GM23338 (cell line): ENCODE data around the gene CBX5. TPM values are rescaled to one million over a fixed set of nuclear protein-coding genes. Genes with fewer than 3 reads are reported as not detected.
"Not testable (repeated sequence)": the region's sequence is repeated elsewhere in the genome, so short reads cannot be mapped to it uniquely, and the experiment has no call there.

Experiments used
- ATAC-seq: fragments of 200-7000 bp; cut with Tn5 transposase; 3 replicates; pipeline ENCODE4 v1.9.1; 2020
- DNase-seq: peaks from one replicate; pipeline ENCODE4 v3.0.0-alpha.2; 2015; ENCODE audit warnings: low spot score
- H2AFZ ChIP-seq: fragments of 200-600 bp; sonication (generic); 2 replicates; pipeline ENCODE4 v1.8.0; 2016; ENCODE audit warnings: antibody characterized with exemption, mild to moderate bottlenecking, moderate library complexity
- H3F3A ChIP-seq: fragments of 200-600 bp; sonication (generic); replicated peaks from 2 replicates; pipeline ENCODE4 v1.8.0; 2017; ENCODE audit warnings: antibody characterized with exemption, mixed run types, low read depth
- H3K27ac ChIP-seq: fragments of 200-600 bp; sonication (generic); 2 replicates; pipeline ENCODE4 v1.6.1; 2016; ENCODE audit warnings: low read depth
- H3K27me3 ChIP-seq: fragments of 200-600 bp; sonication (generic); 2 replicates; pipeline ENCODE4 v1.8.0; 2016; ENCODE audit warnings: mild to moderate bottlenecking, mixed run types, moderate library complexity; ENCODE audit not compliant: insufficient read depth
- H3K36me3 ChIP-seq: fragments of 200-600 bp; sonication (generic); 2 replicates; pipeline ENCODE4 v1.8.0; 2016; ENCODE audit warnings: mild to moderate bottlenecking; ENCODE audit not compliant: insufficient read depth
- H3K4me1 ChIP-seq: fragments of 200-600 bp; sonication (generic); 2 replicates; pipeline ENCODE4 v1.8.0; 2016; ENCODE audit warnings: mild to moderate bottlenecking, moderate library complexity; ENCODE audit not compliant: insufficient read depth
- H3K4me2 ChIP-seq: fragments of 200-600 bp; sonication (generic); 2 replicates; pipeline ENCODE4 v1.7.1; 2017; ENCODE audit warnings: mixed run types
- H3K4me3 ChIP-seq: fragments of 200-600 bp; sonication (generic); 2 replicates; pipeline ENCODE4 v1.6.1; 2016; ENCODE audit warnings: mixed run types
- H3K79me2 ChIP-seq: fragments of 200-600 bp; sonication (generic); replicated peaks from 2 replicates; pipeline ENCODE4 v1.8.0; 2017; ENCODE audit warnings: mild to moderate bottlenecking; ENCODE audit not compliant: insufficient read depth
- H3K9me2 ChIP-seq: fragments of 200-600 bp; sonication (generic); 2 replicates; pipeline ENCODE4 v1.8.0; 2017; ENCODE audit not compliant: insufficient read depth
- H4K20me1 ChIP-seq: fragments of 200-600 bp; sonication (generic); replicated peaks from 2 replicates; pipeline ENCODE4 v1.8.0; 2017; ENCODE audit warnings: mild to moderate bottlenecking; ENCODE audit not compliant: insufficient read depth
- H3K27ac Mint-ChIP-seq: 2 replicates; pipeline ENCODE4 v1.8.0; 2020; ENCODE audit warnings: inconsistent platforms, mild to moderate bottlenecking, moderate library complexity, mixed read lengths
- H3K27me3 Mint-ChIP-seq: 3 replicates; pipeline ENCODE4 v1.8.0; 2022; ENCODE audit warnings: low read depth, mild to moderate bottlenecking, moderate library complexity, mixed read lengths, inconsistent platforms; ENCODE audit not compliant: insufficient read depth, poor library complexity
- H3K36me3 Mint-ChIP-seq: 3 replicates; pipeline ENCODE4 v1.8.0; 2021; ENCODE audit warnings: low read depth, mild to moderate bottlenecking, inconsistent platforms, moderate library complexity, mixed read lengths
- H3K4me1 Mint-ChIP-seq: 3 replicates; pipeline ENCODE4 v1.8.0; 2020; ENCODE audit warnings: mild to moderate bottlenecking, inconsistent platforms, mixed read lengths
- H3K4me3 Mint-ChIP-seq: 3 replicates; pipeline ENCODE4 v1.8.0; 2021; ENCODE audit warnings: moderate library complexity, mild to moderate bottlenecking, inconsistent platforms, mixed read lengths
- H3K9me3 Mint-ChIP-seq: 3 replicates; pipeline ENCODE4 v1.8.0; 2020; ENCODE audit warnings: moderate library complexity, mild to moderate bottlenecking, inconsistent platforms, mixed read lengths
- CREB1 ChIP-seq: fragments of 250-450 bp; sonication (Bioruptor Pico); IDR thresholded peaks from 2 replicates; pipeline ENCODE4 v1.5.0; 2020; ENCODE audit warnings: low read depth, mild to moderate bottlenecking, moderate library complexity
- CTCF ChIP-seq, 2 experiments: fragments of 200-600 bp in 1 of 2; sonication (generic) in 1 of 2; conservative IDR thresholded peaks; 2 replicates each; pipeline versions ENCODE4 v1.5.1 to v1.6.1; 2016 to 2017; ENCODE audit warnings: antibody characterized with exemption in 2 of 2, low read depth in 2 of 2, mild to moderate bottlenecking in 2 of 2, moderate library complexity in 1 of 2
- ETS1 ChIP-seq: IDR thresholded peaks from 2 replicates; pipeline ENCODE4 v1.6.1; 2016; ENCODE audit warnings: antibody characterized with exemption
- EZH2phosphoT487 ChIP-seq: fragments of 200-600 bp; sonication (generic); IDR thresholded peaks from one replicate; pipeline ENCODE4 v1.8.1; 2018; ENCODE audit warnings: antibody characterized with exemption; ENCODE audit not compliant: unreplicated experiment
- JUNB ChIP-seq: IDR thresholded peaks from one replicate; pipeline ENCODE4 v1.6.1; 2016; ENCODE audit warnings: antibody characterized with exemption; ENCODE audit not compliant: unreplicated experiment
- NANOG ChIP-seq: IDR thresholded peaks from 2 replicates; pipeline ENCODE4 v1.6.1; 2016; ENCODE audit warnings: antibody characterized with exemption, borderline replicate concordance
- POLR2AphosphoS5 ChIP-seq: IDR thresholded peaks from 2 replicates; pipeline ENCODE4 v1.6.1; 2016; ENCODE audit warnings: antibody characterized with exemption, low read depth
- REST ChIP-seq: IDR thresholded peaks from one replicate; pipeline ENCODE4 v1.6.1; 2018; ENCODE audit warnings: antibody characterized with exemption; ENCODE audit not compliant: unreplicated experiment
- STAT1 ChIP-seq: IDR thresholded peaks from one replicate; pipeline ENCODE4 v1.6.1; 2016; ENCODE audit warnings: antibody characterized with exemption; ENCODE audit not compliant: unreplicated experiment
- ZNF114 ChIP-seq: fragments of 250-450 bp; sonication (Bioruptor Pico); IDR thresholded peaks from 2 replicates; pipeline ENCODE4 v1.5.0; 2020; ENCODE audit warnings: mild to moderate bottlenecking, moderate library complexity
- ZNF331 ChIP-seq: fragments of 250-450 bp; sonication (Bioruptor Pico); IDR thresholded peaks from 2 replicates; pipeline ENCODE4 v1.5.0; 2020; ENCODE audit warnings: low read depth, mild to moderate bottlenecking, moderate library complexity
- polyA plus RNA-seq: library from polyadenylated mRNA; unstranded; fragments of >200 nt; fragmentation: Nextera tagmentation; extraction: Ambion mirVana; gene quantifications from 2 replicates; pipeline ENCODE4 v1.2.1, GENCODE V29; 2016
- total RNA-seq: library from RNA; depleted of rRNA; stranded (reverse); fragments of >200 nt; shearing (Covaris generic); gene quantifications from 2 replicates; pipeline ENCODE4 v1.2.3, GENCODE V29; 2014

The CBX5 gene
- total and polyA plus RNA-seq, 2 experiments from 2014 or later, result 152 to 212 TPM

GRCh38 chr12:54238531-54238930, 41.4 kb downstream of the CBX5 start:
- Histone ChIP-seq H3K4me3 (no peak overlapping the region), H4K20me1 (peaks cover 14% of the 10 kb centered on the region; the same call in 1 of the 2 replicates), H3F3A (0 out of 2 replicates have a peak, but pooled peaks cover 7% of the 10 kb centered on the region), H3K27me3 (no peaks in the 10 kb centered on the region), H3K27ac (no peak overlapping the region), H3K9me2 (no peaks in the 10 kb centered on the region), H3K36me3 (peaks cover 27% of the 10 kb centered on the region), H2AFZ (no peak overlapping the region), H3K4me1 (no peaks in the 10 kb centered on the region), H3K4me2 (no peak overlapping the region), H3K79me2 (0 out of 2 replicates have a peak, but pooled peaks cover 3% of the 10 kb centered on the region)
- DNase-seq (no peak), ATAC-seq (no peak)
- peaks cover 36% of the 10 kb centered on the region for H3K36me3 Mint-ChIP-seq
- no peak overlapping the region for H3K4me3 Mint-ChIP-seq
- no peaks in the 10 kb centered on the region for H3K27me3 Mint-ChIP-seq
- no peak overlapping the region for H3K27ac Mint-ChIP-seq
- H3K9me3 Mint-ChIP-seq, result no peaks in the 10 kb centered on the region
- no peak for TF ChIP-seq CTCF (conservative IDR thresholded peaks at IDR 0.05; ENCODE audit: low read depth in 2 of 2)
- TF ChIP-seq NANOG, result no peak
- no peak for TF ChIP-seq REST
- TF ChIP-seq ZNF331 (CRISPR knock-in tag), result no peak
- TF ChIP-seq STAT1, result no peak
- no peak for TF ChIP-seq JUNB
- no peaks in the 10 kb centered on the region for H3K4me1 Mint-ChIP-seq

GRCh38 chr12:54232790-54233189, 47.1 kb downstream of the CBX5 start:
- ATAC-seq, result peak; percentile 73
- no peaks in the 10 kb centered on the region for H3K9me2 ChIP-seq
- H2AFZ ChIP-seq, result no peak overlapping the region
- peak; percentile 81 for DNase-seq
- H3K4me2 ChIP-seq, result no peak overlapping the region
- H3K36me3 ChIP-seq, result no peaks in the 10 kb centered on the region
- H3K27me3 Mint-ChIP-seq, result peaks cover 2% of the 10 kb centered on the region
- no peak overlapping the region for H3K27ac Mint-ChIP-seq
- H3K4me1 Mint-ChIP-seq, result peaks cover 23% of the 10 kb centered on the region
- no peak overlapping the region for H3K4me3 ChIP-seq
- no peaks in the 10 kb centered on the region for H3K9me3 Mint-ChIP-seq
- H3K27ac ChIP-seq, result no peak overlapping the region
- no peak overlapping the region for H3K4me3 Mint-ChIP-seq
- no peaks in the 10 kb centered on the region for H3K27me3 ChIP-seq
- H3K4me1 ChIP-seq, result 0 out of 2 replicates have a peak, but pooled peaks cover 6% of the 10 kb centered on the region
- no peaks in the 10 kb centered on the region for H3K79me2 ChIP-seq
- peaks cover 4% of the 10 kb centered on the region; the same call in 1 of the 2 replicates for H4K20me1 ChIP-seq
- H3K36me3 Mint-ChIP-seq, result no peaks in the 10 kb centered on the region
- TF ChIP-seq STAT1 (no peak), ZNF114 (CRISPR knock-in tag) (no peak), POLR2AphosphoS5 (no peak), CREB1 (no peak), ETS1 (no peak), EZH2phosphoT487 (no peak), NANOG (no peak), CTCF (conservative IDR thresholded peaks at IDR 0.05; ENCODE audit: low read depth in 2 of 2) (peak; percentile 8 to 34; a peak in 2 of 4 replicates)
- H3F3A ChIP-seq, result no peaks in the 10 kb centered on the region

DNA sequence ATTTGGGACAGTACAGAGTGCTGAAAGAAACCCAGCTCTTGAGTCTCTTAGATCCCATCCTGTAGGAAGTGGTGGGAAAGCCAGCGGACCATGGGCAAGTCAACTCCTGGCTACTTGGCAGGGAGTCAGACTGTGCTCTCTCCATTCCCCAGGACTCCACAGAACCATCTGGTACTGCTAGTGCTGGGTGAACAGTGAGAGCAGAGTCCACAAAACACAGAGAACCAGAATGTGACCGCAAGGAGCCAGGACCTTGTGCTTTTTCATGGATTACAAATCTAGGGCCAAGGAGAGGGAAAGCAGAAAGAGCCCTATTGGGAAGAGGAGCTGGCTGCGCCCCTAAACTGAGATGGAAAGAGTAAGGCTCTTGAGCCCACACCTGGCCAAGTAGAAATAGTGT, 48.7 kb downstream of the CBX5 start:
- ATAC-seq, H3K4me3 ChIP-seq, H3K9me2 ChIP-seq, H2AFZ ChIP-seq, H3K27ac ChIP-seq, H3F3A ChIP-seq, H4K20me1 ChIP-seq, H3K27me3 Mint-ChIP-seq, H3K36me3 Mint-ChIP-seq, H3K79me2 ChIP-seq, H3K9me3 Mint-ChIP-seq, H3K4me2 ChIP-seq, DNase-seq, H3K4me3 Mint-ChIP-seq, H3K36me3 ChIP-seq, H3K27me3 ChIP-seq, H3K4me1 ChIP-seq: not testable (repeated sequence)
- peak overlapping the region; percentile 54; the same call in 1 of the 2 replicates for H3K27ac Mint-ChIP-seq
- peaks cover 28% of the 10 kb centered on the region for H3K4me1 Mint-ChIP-seq
